CD14-positive monocyte (primary cell): ENCODE measurements around the gene NRXN3. TPM values are rescaled to one million over a fixed set of nuclear protein-coding genes. Genes with fewer than 3 reads are reported as not detected.

Experiments
- DNase-seq, 3 donors: peaks; one replicate each; pipeline ENCODE4 v3.0.0-alpha.2; 2011 to 2022
- H2AFZ ChIP-seq: 2 replicates; pipeline ENCODE4 v1.6.0; 2012; ENCODE audit warnings: mild to moderate bottlenecking, low read depth, low read length, inconsistent platforms; ENCODE audit not compliant: insufficient read depth, poor library complexity, severe bottlenecking
- H3K27ac ChIP-seq, 2 donors: 1 replicate in 1 of 2; 2 replicates in 1 of 2; pipeline ENCODE4 v1.5.1; 2012 to 2013; ENCODE audit warnings: low read length in 2 of 2, control low read depth in 1 of 2, inconsistent platforms in 1 of 2, low read depth in 1 of 2, mild to moderate bottlenecking in 1 of 2
- H3K27me3 ChIP-seq, 2 donors: one replicate each; pipeline versions ENCODE4 v1.6.0 to v1.6.1; 2011 to 2013; ENCODE audit warnings: low read length in 2 of 2; ENCODE audit not compliant: control insufficient read depth in 2 of 2, insufficient read depth in 2 of 2
- H3K36me3 ChIP-seq, 2 donors: replicated peaks in 1 of 2; 1 replicate in 1 of 2; 2 replicates in 1 of 2; pipeline versions ENCODE4 v1.5.1 to v1.6.1; 2012 to 2013; ENCODE audit warnings: low read length in 2 of 2, control low read depth in 1 of 2, inconsistent platforms in 1 of 2, mild to moderate bottlenecking in 1 of 2; ENCODE audit not compliant: insufficient read depth in 2 of 2, control insufficient read depth in 1 of 2
- H3K4me1 ChIP-seq, 2 donors: 1 replicate in 1 of 2; 2 replicates in 1 of 2; pipeline versions ENCODE4 v1.5.1 to v1.6.1; 2012 to 2013; ENCODE audit warnings: low read length in 2 of 2, control low read depth in 1 of 2, inconsistent platforms in 1 of 2, mild to moderate bottlenecking in 1 of 2, moderate library complexity in 1 of 2; ENCODE audit not compliant: insufficient read depth in 2 of 2, control insufficient read depth in 1 of 2
- H3K4me2 ChIP-seq: replicated peaks from 2 replicates; pipeline ENCODE3; 2012; ENCODE audit warnings: low read length, moderate library complexity, mild to moderate bottlenecking; ENCODE audit not compliant: poor library complexity, severe bottlenecking; ENCODE audit errors: extremely low read depth
- H3K4me3 ChIP-seq, 3 experiments: fragments of 200-600 bp in 1 of 3; sonication (generic) in 1 of 3; replicated peaks in 1 of 3; 1 replicate in 2 of 3; 2 replicates in 1 of 3; pipeline ENCODE4 v1.5.1; 2011 to 2013; ENCODE audit warnings: low read length in 3 of 3, mild to moderate bottlenecking in 3 of 3, control low read depth in 2 of 3, low read depth in 2 of 3, inconsistent platforms in 1 of 3, moderate library complexity in 1 of 3
- H3K79me2 ChIP-seq: 2 replicates; pipeline ENCODE4 v1.6.0; 2012; ENCODE audit warnings: mild to moderate bottlenecking, control low read depth, inconsistent platforms, low read length, moderate library complexity; ENCODE audit not compliant: insufficient read depth
- H3K9ac ChIP-seq: 2 replicates; pipeline ENCODE4 v1.6.0; 2017; ENCODE audit warnings: low read length, mild to moderate bottlenecking; ENCODE audit not compliant: insufficient read depth, poor library complexity, severe bottlenecking
- H3K9me3 ChIP-seq, 2 donors: replicated peaks in 1 of 2; 1 replicate in 1 of 2; 2 replicates in 1 of 2; pipeline versions ENCODE4 v1.5.1 to v1.6.1; 2012 to 2013; ENCODE audit warnings: low read length in 2 of 2, control low read depth in 1 of 2; ENCODE audit not compliant: control insufficient read depth in 1 of 2, insufficient read depth in 1 of 2
- H4K20me1 ChIP-seq: 2 replicates; pipeline ENCODE4 v1.6.0; 2012; ENCODE audit warnings: mild to moderate bottlenecking, low read length, control low read depth, moderate library complexity; ENCODE audit not compliant: insufficient read depth
- H3K27ac Mint-ChIP-seq, 7 donors: one replicate each; pipeline ENCODE4 v1.8.0; 2020; ENCODE audit warnings: mild to moderate bottlenecking in 7 of 7, mixed read lengths in 7 of 7, moderate library complexity in 6 of 7, inconsistent platforms in 2 of 7
- H3K27me3 Mint-ChIP-seq, 3 donors: one replicate each; pipeline ENCODE4 v1.8.0; 2021 to 2022; ENCODE audit warnings: low read depth in 3 of 3, mild to moderate bottlenecking in 3 of 3, mixed read lengths in 3 of 3, moderate library complexity in 3 of 3, inconsistent platforms in 1 of 3
- H3K36me3 Mint-ChIP-seq, 2 donors: one replicate each; pipeline ENCODE4 v1.8.0; 2020; ENCODE audit warnings: mixed read lengths in 2 of 2, inconsistent platforms in 1 of 2, mild to moderate bottlenecking in 1 of 2
- H3K4me1 Mint-ChIP-seq: one replicate; pipeline ENCODE4 v1.8.0; 2020; ENCODE audit warnings: mild to moderate bottlenecking, mixed read lengths
- H3K4me3 Mint-ChIP-seq, 2 donors: one replicate each; pipeline ENCODE4 v1.8.0; 2020; ENCODE audit warnings: mild to moderate bottlenecking in 2 of 2, mixed read lengths in 2 of 2, moderate library complexity in 1 of 2
- H3K9me3 Mint-ChIP-seq, 7 donors: one replicate each; pipeline ENCODE4 v1.8.0; 2020 to 2022; ENCODE audit warnings: mixed read lengths in 7 of 7, mild to moderate bottlenecking in 6 of 7, moderate library complexity in 6 of 7, inconsistent platforms in 2 of 7
- CTCF ChIP-seq: fragments of 200-600 bp; IDR thresholded peaks from one replicate; pipeline ENCODE4 v1.8.0; 2022; ENCODE audit warnings: antibody characterized with exemption, mild to moderate bottlenecking
- WGBS: methylation state at CpG from one replicate; pipeline ENCODE4 v1.1.5; 2013; ENCODE audit warnings: missing lambda C conversion rate; ENCODE audit not compliant: insufficient coverage; 5-methylcytosine and 5-hydroxymethylcytosine counted together
- intact Hi-C, 2 donors: fragments of 100-400 bp; cut with micrococcal nuclease; formaldehyde crosslinking; loops; one replicate each; pipeline versions ENCODE4 v1.15.0 to v1.15.1; 2023
- polyA plus RNA-seq, 3 donors: library from polyadenylated mRNA; depleted of rRNA in 1 of 3; unstranded in 2 of 3; stranded (reverse) in 1 of 3; fragments of 300-500 nt in 2 of 3; fragments of >200 nt in 1 of 3; fragmentation: Illumina TruSeq in 2 of 3; gene quantifications; 1 replicate in 2 of 3; 2 replicates in 1 of 3; pipeline ENCODE4 v1.2.3, GENCODE V29; 2012 to 2021

The NRXN3 gene
- polyA plus RNA-seq, 3 donors, result not detected

DNA sequence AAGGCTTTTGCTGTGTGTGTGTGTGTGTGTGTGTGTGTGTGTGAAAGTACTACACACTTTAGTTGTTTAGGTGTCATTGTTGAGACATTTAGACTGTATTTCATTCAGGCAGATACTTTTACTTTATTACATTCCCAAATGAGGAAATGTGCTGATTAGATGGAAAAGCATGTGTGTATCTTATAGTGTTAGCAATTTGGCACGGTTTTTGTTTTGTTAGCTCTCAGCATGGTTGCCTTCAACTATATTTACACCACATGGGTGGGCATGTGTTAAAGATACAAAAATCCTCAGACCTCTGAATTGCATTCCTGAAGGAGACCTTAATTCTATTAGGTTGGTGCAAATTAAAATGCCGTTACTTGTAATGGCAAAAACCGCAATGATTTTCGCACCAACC, 1161.7 kb downstream of the NRXN3 start:
- DNase-seq, result no peak
- peaks cover 2 to 3% (median 2%) of the 10 kb centered on the region in 3 donors for H3K27me3 Mint-ChIP-seq
- Histone ChIP-seq H3K4me1 (no peaks in the 10 kb centered on the region), H3K36me3 (no peaks in the 10 kb centered on the region), H4K20me1 (no peaks in the 10 kb centered on the region), H2AFZ (no peak overlapping the region), H3K27ac (no peak overlapping the region), H3K9ac (no peak overlapping the region), H3K4me3 (no peak overlapping the region), H3K27me3 (no peaks in the 10 kb centered on the region), H3K9me3 (no peaks in the 10 kb centered on the region), H3K79me2 (no peaks in the 10 kb centered on the region), H3K4me2 (no peak overlapping the region)
- intact Hi-C loops, result no loop called here
- no peak overlapping the region for H3K27ac Mint-ChIP-seq
- no peak for TF ChIP-seq CTCF
- WGBS, result no CpG with 5 or more reads among the region's 4 CpGs
- no peaks in the 10 kb centered on the region for H3K36me3 Mint-ChIP-seq
- no peak overlapping the region for H3K4me3 Mint-ChIP-seq
- no peaks in the 10 kb centered on the region for H3K4me1 Mint-ChIP-seq
- peaks cover 0 to 7% (median 2%) of the 10 kb centered on the region in 7 donors for H3K9me3 Mint-ChIP-seq

DNA sequence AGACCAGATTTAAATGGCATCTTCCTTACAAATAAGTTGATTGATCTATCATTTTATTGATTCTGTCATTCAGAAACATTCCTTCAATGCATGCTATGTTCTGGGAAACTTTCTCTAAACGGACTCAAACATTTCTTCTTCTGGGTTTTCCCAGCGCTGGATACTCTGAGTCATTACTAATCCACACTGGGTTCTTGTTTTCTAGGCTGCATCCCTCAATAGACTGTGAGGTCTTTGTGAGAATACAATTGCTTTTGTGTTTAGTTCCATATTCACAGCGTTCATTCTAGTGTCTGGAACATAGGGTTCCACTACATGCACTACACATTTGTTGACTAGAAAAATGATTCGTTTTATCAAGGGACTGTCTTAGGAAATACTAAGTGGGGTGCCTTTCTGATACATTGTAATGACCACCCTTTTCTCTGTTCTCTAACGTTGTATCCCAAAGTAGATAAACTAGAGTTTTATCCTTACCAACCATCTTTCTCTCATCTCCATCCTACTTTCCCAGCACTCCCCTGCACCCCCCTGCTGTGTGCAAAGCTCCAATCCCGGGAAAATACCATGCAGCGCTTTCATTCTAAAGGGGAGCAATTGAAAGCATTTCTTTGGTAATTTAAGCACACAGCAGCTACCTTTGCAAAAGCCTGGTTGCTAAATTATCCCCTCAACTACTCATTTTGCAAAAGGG, 1162.5 kb downstream of the NRXN3 start:
- 43% methylated on average over 1 of the region's 7 CpGs for WGBS

More for the DNA sequence above, 1162.5 kb downstream of the NRXN3 start:
- no peak overlapping the region for H3K4me3 ChIP-seq
- H3K4me1 ChIP-seq, result no peaks in the 10 kb centered on the region
- no peaks in the 10 kb centered on the region for H3K27me3 ChIP-seq
- DNase-seq, result no peak
- Mint-ChIP-seq H3K27me3 (peaks cover 2 to 3% (median 2%) of the 10 kb centered on the region in 3 donors), H3K4me3 (no peak overlapping the region), H3K4me1 (no peaks in the 10 kb centered on the region), H3K27ac (no peak overlapping the region), H3K36me3 (no peaks in the 10 kb centered on the region), H3K9me3 (peaks cover 0 to 7% (median 2%) of the 10 kb centered on the region in 7 donors)
- no peak overlapping the region for H3K4me2 ChIP-seq
- H3K9me3 ChIP-seq, result no peaks in the 10 kb centered on the region
- no peaks in the 10 kb centered on the region for H3K36me3 ChIP-seq
- H3K27ac ChIP-seq, result no peak overlapping the region
- H3K9ac ChIP-seq, result no peak overlapping the region
- TF ChIP-seq CTCF, result no peak
- intact Hi-C loops, result no loop called here
- no peak overlapping the region for H2AFZ ChIP-seq
- H3K79me2 ChIP-seq, result no peaks in the 10 kb centered on the region
- no peaks in the 10 kb centered on the region for H4K20me1 ChIP-seq
